Measurements from ENCODE around the gene MATR3. TPM values are rescaled to one million over a fixed set of nuclear protein-coding genes. Genes with fewer than 3 reads are reported as not detected.
"Not testable (repeated sequence)": the region's sequence is repeated elsewhere in the genome, so short reads cannot be mapped to it uniquely, and the experiment has no call there.

The MATR3 gene
- total and polyA plus RNA-seq, 2 experiments from 2014 or later = 293 to 344 TPM

GRCh38 chr5:139267481-139267880 is 26.1 kb upstream of the MATR3 start:
- Histone ChIP-seq H3K4me3 (no peak overlapping the region), H3K27ac (peak overlapping the region; percentile 83), H3K36me3 (no peaks in the 10 kb centered on the region), H3K4me1 (ENCODE audit: low read depth) (peaks cover 29% of the 10 kb centered on the region), H3K9me3 (ENCODE audit: low read depth) (no peaks in the 10 kb centered on the region), H3K27me3 (no peaks in the 10 kb centered on the region)
- TF ChIP-seq CTCF (IDR thresholded peaks at IDR 0.05; ENCODE audit: low read depth, low read length) = no peak
- no peak for DNase-seq (ENCODE audit: low read depth in 1 of 2, low spot score in 1 of 2)

- TF ChIP-seq CTCF (IDR thresholded peaks at IDR 0.05; ENCODE audit: low read depth, low read length) = no peak
- no peak for DNase-seq (ENCODE audit: low read depth in 1 of 2, low spot score in 1 of 2)
These were observed 25.0 kb upstream of the MATR3 start for GRCh38 chr5:139268364-139269202.

GRCh38 chr5:139270718-139271117 is 22.8 kb upstream of the MATR3 start:
- H3K4me3 ChIP-seq; DNase-seq (ENCODE audit: low read depth in 1 of 2, low spot score in 1 of 2); H3K27me3 ChIP-seq; H3K27ac ChIP-seq; H3K36me3 ChIP-seq; H3K9me3 ChIP-seq (ENCODE audit: low read depth): not testable (repeated sequence)
- peaks cover 45% of the 10 kb centered on the region for H3K4me1 ChIP-seq (ENCODE audit: low read depth)

More at GRCh38 chr5:139268364-139269202, 25.0 kb upstream of the MATR3 start:
- Histone ChIP-seq H3K27me3 (no peaks in the 10 kb centered on the region), H3K4me3 (no peak overlapping the region), H3K4me1 (ENCODE audit: low read depth) (peaks cover 31% of the 10 kb centered on the region), H3K36me3 (no peaks in the 10 kb centered on the region), H3K27ac (peak overlapping the region; percentile 83), H3K9me3 (ENCODE audit: low read depth) (no peaks in the 10 kb centered on the region)

- Histone ChIP-seq H3K4me3 (no peak overlapping the region), H3K9me3 (ENCODE audit: low read depth) (no peaks in the 10 kb centered on the region), H3K27ac (no peak overlapping the region), H3K27me3 (no peaks in the 10 kb centered on the region), H3K4me1 (ENCODE audit: low read depth) (peaks cover 52% of the 10 kb centered on the region), H3K36me3 (no peaks in the 10 kb centered on the region)
- peak in 1 of 2 donors; percentile 93 for DNase-seq (ENCODE audit: low read depth in 1 of 2, low spot score in 1 of 2)
- no peak for TF ChIP-seq CTCF (IDR thresholded peaks at IDR 0.05; ENCODE audit: low read depth, low read length)
These were observed 22.1 kb upstream of the MATR3 start for GRCh38 chr5:139271201-139272027.

GRCh38 chr5:139272471-139273321 is 20.8 kb upstream of the MATR3 start:
- no peaks in the 10 kb centered on the region for H3K36me3 ChIP-seq
- H3K4me1 ChIP-seq (ENCODE audit: low read depth) = peaks cover 62% of the 10 kb centered on the region
- no peaks in the 10 kb centered on the region for H3K27me3 ChIP-seq
- no peak for TF ChIP-seq CTCF (IDR thresholded peaks at IDR 0.05; ENCODE audit: low read depth, low read length)
- no peak overlapping the region for H3K4me3 ChIP-seq
- peak overlapping the region; percentile 57 for H3K27ac ChIP-seq
- DNase-seq (ENCODE audit: low read depth in 1 of 2, low spot score in 1 of 2) = peak in 1 of 2 donors; percentile 34
- no peaks in the 10 kb centered on the region for H3K9me3 ChIP-seq (ENCODE audit: low read depth)

Measured in cardiac muscle cell (in vitro differentiated cells and primary cell).